Erythroblast (primary cell): ENCODE results near the gene LDLRAD4.

Experiments
- GATA1 ChIP-seq: IDR thresholded peaks from 2 replicates; pipeline ENCODE4 v1.6.1; 2011; ENCODE audit warnings: low read depth, mild to moderate bottlenecking, control low read depth, low read length, moderate library complexity
- POLR2A ChIP-seq: IDR thresholded peaks from 2 replicates; pipeline ENCODE4 v1.6.1; 2011; ENCODE audit warnings: mild to moderate bottlenecking, low read length

DNA sequence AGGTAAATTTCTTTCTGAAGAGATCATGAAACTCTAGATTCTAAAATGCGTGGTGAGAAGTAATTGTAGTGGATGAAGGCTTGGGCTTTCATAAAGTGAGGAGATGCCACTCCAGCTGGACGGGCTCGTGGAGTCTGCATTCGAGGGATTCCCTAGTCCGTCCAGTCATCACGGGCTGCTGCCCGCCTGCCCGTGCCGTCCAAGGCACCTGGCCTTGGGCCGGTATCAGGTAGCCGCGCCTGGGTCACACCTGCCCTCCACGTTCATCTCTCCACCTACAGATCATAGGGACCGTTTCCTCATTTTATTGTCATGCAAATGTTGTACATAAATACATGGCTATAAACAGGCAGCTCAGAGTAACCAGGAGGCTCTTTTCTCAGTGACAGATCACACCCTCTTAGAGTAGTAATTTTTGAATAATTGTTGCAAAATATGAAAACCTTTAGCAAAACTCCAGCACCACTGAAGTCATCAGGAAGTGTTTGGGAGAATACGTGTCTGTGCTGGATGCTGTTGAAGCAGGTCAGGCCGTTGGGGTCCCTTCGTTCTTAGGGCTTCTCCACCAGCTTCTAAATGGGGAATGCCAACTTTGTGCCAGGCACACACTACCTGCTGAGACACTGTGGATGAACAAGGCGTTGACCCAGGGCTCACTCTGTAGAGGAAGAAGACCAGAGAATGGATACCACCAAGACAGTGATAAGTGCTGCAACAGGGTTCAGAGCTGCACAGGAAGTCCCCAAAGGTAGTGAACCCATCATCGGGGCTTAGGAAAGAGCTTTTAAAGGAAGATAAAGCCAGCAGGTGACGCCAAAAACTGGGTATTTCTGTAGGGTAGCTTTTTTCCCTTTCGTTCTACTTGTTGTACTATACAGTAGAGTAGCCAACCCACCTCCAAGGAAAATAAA is 395.3 kb downstream of the LDLRAD4 start:
- TF ChIP-seq POLR2A = no peak
- no peak for TF ChIP-seq GATA1
